ENCODE results near the gene ZNF446. TPM values are rescaled to one million over a fixed set of nuclear protein-coding genes. Genes with fewer than 3 reads are reported as not detected.
A peak's percentile ranks its signal among the peaks of the same experiment; 100 is the strongest.
"Not testable (repeated sequence)": the region's sequence is repeated elsewhere in the genome, so short reads cannot be mapped to it uniquely, and the experiment has no call there.

Gene ZNF446
- total RNA-seq, 1 donor from 2014 or later: 11.5 TPM

GRCh38 chr19:58498316-58499020 lies 22.3 kb downstream of the ZNF446 start:
- no peak for DNase-seq (ENCODE audit: extremely low read depth, low read depth, low spot score)

- DNase-seq (ENCODE audit: extremely low read depth, low read depth, low spot score): peak; percentile 89
Observed at GRCh38 chr19:58499021-58499927, 23.1 kb downstream of the ZNF446 start.

GRCh38 chr19:58500242-58500641 lies 24.1 kb downstream of the ZNF446 start:
- no peak for DNase-seq (ENCODE audit: extremely low read depth, low read depth, low spot score)

GRCh38 chr19:58507602-58508223 lies 31.6 kb downstream of the ZNF446 start:
- not testable (repeated sequence) for DNase-seq (ENCODE audit: extremely low read depth, low read depth, low spot score)

GRCh38 chr19:58509731-58510083 lies 33.6 kb downstream of the ZNF446 start:
- no peak for DNase-seq (ENCODE audit: extremely low read depth, low read depth, low spot score)

- DNase-seq (ENCODE audit: extremely low read depth, low read depth, low spot score): no peak
Observed at GRCh38 chr19:58510084-58510862, 34.1 kb downstream of the ZNF446 start.

- DNase-seq (ENCODE audit: extremely low read depth, low read depth, low spot score): no peak
Observed at GRCh38 chr19:58511353-58512208, 35.4 kb downstream of the ZNF446 start, which contains the start of gene SLC27A5. TSS of gene SLC27A5 (minus strand) at chr19:58511992. CDS start at chr19:58511955, 37 bp downstream.

- no peak for DNase-seq (ENCODE audit: extremely low read depth, low read depth, low spot score)
Observed at GRCh38 chr19:58513213-58513693, 37.1 kb downstream of the ZNF446 start.

GRCh38 chr19:58513694-58514563 lies 37.8 kb downstream of the ZNF446 start:
- DNase-seq (ENCODE audit: extremely low read depth, low read depth, low spot score): no peak

GRCh38 chr19:58514564-58515022 lies 38.4 kb downstream of the ZNF446 start:
- no peak for DNase-seq (ENCODE audit: extremely low read depth, low read depth, low spot score)

GRCh38 chr19:58515259-58515658 lies 39.1 kb downstream of the ZNF446 start:
- DNase-seq (ENCODE audit: extremely low read depth, low read depth, low spot score): no peak

GRCh38 chr19:58516246-58516836 lies 40.2 kb downstream of the ZNF446 start:
- DNase-seq (ENCODE audit: extremely low read depth, low read depth, low spot score): no peak

- DNase-seq (ENCODE audit: extremely low read depth, low read depth, low spot score): no peak
Observed at GRCh38 chr19:58516964-58517833, 41.0 kb downstream of the ZNF446 start.

GRCh38 chr19:58518256-58519086 lies 42.3 kb downstream of the ZNF446 start:
- DNase-seq (ENCODE audit: extremely low read depth, low read depth, low spot score): no peak

GRCh38 chr19:58519087-58519354 lies 42.9 kb downstream of the ZNF446 start:
- DNase-seq (ENCODE audit: extremely low read depth, low read depth, low spot score): no peak

Measured in glomerular endothelial cell (primary cell).